GM12878 (cell line): ENCODE data around the gene EXO5.

ENCODE experiments used
- HCFC1 ChIP-seq: fragments of 150-350 bp; IDR thresholded peaks from 2 replicates; pipeline ENCODE4 v1.6.1; 2014; ENCODE audit warnings: low read length
- POLR2AphosphoS2 ChIP-seq: IDR thresholded peaks from 2 replicates; pipeline ENCODE4 v1.6.1; 2011; ENCODE audit warnings: low read depth, mild to moderate bottlenecking, low read length, improper control_type of control experiment, moderate library complexity
- RAD21 ChIP-seq: IDR thresholded peaks from 2 replicates; pipeline ENCODE4 v1.6.1; 2011; ENCODE audit warnings: mild to moderate bottlenecking, low read depth, low read length, moderate library complexity; ENCODE audit not compliant: insufficient read depth
- RFX5 ChIP-seq: IDR thresholded peaks from 2 replicates; pipeline ENCODE4 v1.6.1; 2011; ENCODE audit warnings: low read depth, low read length, improper control_type of control experiment
- YY1 ChIP-seq: IDR thresholded peaks from 2 replicates; pipeline ENCODE4 v1.6.1; 2011; ENCODE audit warnings: low read depth, mild to moderate bottlenecking, low read length
- ZBED1 ChIP-seq: IDR thresholded peaks from 2 replicates; pipeline ENCODE4 v1.6.1; 2016; ENCODE audit warnings: borderline replicate concordance
- TF ChIP-seq, protein P1 (sequence below), 3 experiments: IDR thresholded peaks in 2 of 3; conservative IDR thresholded peaks in 1 of 3; 2 replicates each; pipeline ENCODE4 v1.5.1; 2011; ENCODE audit warnings: low read depth in 3 of 3, low read length in 3 of 3, mild to moderate bottlenecking in 3 of 3, control low read depth in 2 of 3, moderate library complexity in 2 of 3, inconsistent platforms in 1 of 3, mixed read lengths in 1 of 3; ENCODE audit not compliant: control insufficient read depth in 2 of 3, insufficient read depth in 1 of 3; ENCODE audit errors: extremely low read depth in 1 of 3

DNA sequence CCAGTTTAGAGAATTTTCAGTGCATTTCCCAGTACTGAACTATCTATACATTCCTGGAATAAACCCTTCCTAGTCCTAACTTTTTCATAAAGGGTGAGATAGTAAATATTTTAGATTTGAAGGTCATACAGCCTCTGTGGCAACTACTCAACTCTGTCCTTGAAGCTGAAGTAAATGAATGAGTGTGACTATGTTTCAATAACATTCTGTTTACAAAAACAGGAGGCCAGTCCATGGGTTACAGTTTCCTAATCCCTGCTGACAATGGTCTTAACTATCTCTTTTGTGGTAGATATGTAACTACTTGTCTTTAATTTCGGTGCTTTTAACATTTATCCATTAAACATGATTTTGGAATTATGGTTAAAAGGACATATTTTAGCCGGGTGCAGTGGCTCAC is 27.2 kb downstream of the EXO5 start:
- TF ChIP-seq POLR2AphosphoS2 = no peak
- TF ChIP-seq, protein P1, sequence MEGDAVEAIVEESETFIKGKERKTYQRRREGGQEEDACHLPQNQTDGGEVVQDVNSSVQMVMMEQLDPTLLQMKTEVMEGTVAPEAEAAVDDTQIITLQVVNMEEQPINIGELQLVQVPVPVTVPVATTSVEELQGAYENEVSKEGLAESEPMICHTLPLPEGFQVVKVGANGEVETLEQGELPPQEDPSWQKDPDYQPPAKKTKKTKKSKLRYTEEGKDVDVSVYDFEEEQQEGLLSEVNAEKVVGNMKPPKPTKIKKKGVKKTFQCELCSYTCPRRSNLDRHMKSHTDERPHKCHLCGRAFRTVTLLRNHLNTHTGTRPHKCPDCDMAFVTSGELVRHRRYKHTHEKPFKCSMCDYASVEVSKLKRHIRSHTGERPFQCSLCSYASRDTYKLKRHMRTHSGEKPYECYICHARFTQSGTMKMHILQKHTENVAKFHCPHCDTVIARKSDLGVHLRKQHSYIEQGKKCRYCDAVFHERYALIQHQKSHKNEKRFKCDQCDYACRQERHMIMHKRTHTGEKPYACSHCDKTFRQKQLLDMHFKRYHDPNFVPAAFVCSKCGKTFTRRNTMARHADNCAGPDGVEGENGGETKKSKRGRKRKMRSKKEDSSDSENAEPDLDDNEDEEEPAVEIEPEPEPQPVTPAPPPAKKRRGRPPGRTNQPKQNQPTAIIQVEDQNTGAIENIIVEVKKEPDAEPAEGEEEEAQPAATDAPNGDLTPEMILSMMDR (IDR thresholded peaks at IDR 0.05 in 2 of 3, conservative IDR thresholded peaks at IDR 0.05 in 1 of 3; ENCODE audit: control insufficient read depth in 2 of 3, extremely low read depth in 1 of 3, insufficient read depth in 1 of 3, low read depth in 3 of 3, low read length in 3 of 3) = no peak
- no peak for TF ChIP-seq HCFC1
- TF ChIP-seq YY1 = no peak
- no peak for TF ChIP-seq ZBED1
- TF ChIP-seq RFX5 = no peak
- TF ChIP-seq RAD21 = no peak
